Activated CD8-positive, alpha-beta T cell treated with anti-CD3 and anti-CD28 coated beads for 36 hours (primary cell): ENCODE results near the gene COL6A3. TPM values are rescaled to one million over a fixed set of nuclear protein-coding genes. Genes with fewer than 3 reads are reported as not detected.

ENCODE experiments used
- ATAC-seq: fragments of 200-7000 bp; cut with Tn5 transposase; one replicate; pipeline ENCODE4 v1.10.0; 2021; ENCODE audit warnings: mild to moderate bottlenecking, moderate library complexity
- CTCF ChIA-PET: fragments of 350-600 bp; sonication (Branson Sonifier 250); formaldehyde crosslinking; loops from one replicate; lab custom pipeline; 2021; ENCODE audit warnings: antibody characterized with exemption; lab: Charles Lee
- POLR2A ChIA-PET: fragments of 350-600 bp; sonication (Branson Sonifier 250); formaldehyde crosslinking; loops from one replicate; lab custom pipeline; 2021; ENCODE audit warnings: antibody characterized with exemption; lab: Charles Lee
- DNase-seq: peaks from one replicate; pipeline ENCODE4 v3.0.0-alpha.2; 2020
- H3K27ac Mint-ChIP-seq: one replicate; pipeline ENCODE4 v1.8.0; 2021; ENCODE audit warnings: mild to moderate bottlenecking, mixed read lengths
- H3K27me3 Mint-ChIP-seq: one replicate; pipeline ENCODE4 v1.8.0; 2021; ENCODE audit warnings: mixed read lengths
- H3K36me3 Mint-ChIP-seq: one replicate; pipeline ENCODE4 v1.8.0; 2021; ENCODE audit warnings: low read depth, mixed read lengths
- H3K4me1 Mint-ChIP-seq: one replicate; pipeline ENCODE4 v1.8.0; 2021; ENCODE audit warnings: low read depth, mixed read lengths
- H3K4me3 Mint-ChIP-seq: one replicate; pipeline ENCODE4 v1.8.0; 2021; ENCODE audit warnings: mild to moderate bottlenecking, moderate library complexity, mixed read lengths
- H3K9me3 Mint-ChIP-seq: one replicate; pipeline ENCODE4 v1.8.0; 2021; ENCODE audit warnings: mixed read lengths
- intact Hi-C: fragments of 100-400 bp; cut with micrococcal nuclease; formaldehyde crosslinking; loops from one replicate; pipeline ENCODE4 v1.10.0; 2022
- total RNA-seq, 2 experiments: library from RNA; stranded (reverse); gene quantifications; one replicate each; pipeline ENCODE4 v1.2.3, GENCODE V29; 2021
- TF ChIP-seq, protein P1 (sequence below): fragments of 200-600 bp; IDR thresholded peaks from one replicate; pipeline ENCODE4 v1.8.0; 2022; ENCODE audit warnings: antibody characterized with exemption, mild to moderate bottlenecking

COL6A3 gene
- total RNA-seq, 2 experiments from 2014 or later: 4.0 to 4.1 TPM

GRCh38 chr2:237280229-237280628 lies 133.7 kb downstream of the COL6A3 start:
- ATAC-seq (no peak), DNase-seq (no peak)
- CTCF ChIA-PET: interaction anchor here (1.0 kb wide), 1 partner anchor 11 kb away, joined by 3 read pairs; no protein-coding TSS in a partner anchor
- intact Hi-C loops: no loop called here
- Mint-ChIP-seq H3K27me3 (peaks cover 14% of the 10 kb centered on the region), H3K9me3 (peaks cover 2% of the 10 kb centered on the region), H3K36me3 (no peaks in the 10 kb centered on the region), H3K4me1 (no peaks in the 10 kb centered on the region), H3K27ac (no peak overlapping the region), H3K4me3 (no peak overlapping the region)
- TF ChIP-seq, protein P1, sequence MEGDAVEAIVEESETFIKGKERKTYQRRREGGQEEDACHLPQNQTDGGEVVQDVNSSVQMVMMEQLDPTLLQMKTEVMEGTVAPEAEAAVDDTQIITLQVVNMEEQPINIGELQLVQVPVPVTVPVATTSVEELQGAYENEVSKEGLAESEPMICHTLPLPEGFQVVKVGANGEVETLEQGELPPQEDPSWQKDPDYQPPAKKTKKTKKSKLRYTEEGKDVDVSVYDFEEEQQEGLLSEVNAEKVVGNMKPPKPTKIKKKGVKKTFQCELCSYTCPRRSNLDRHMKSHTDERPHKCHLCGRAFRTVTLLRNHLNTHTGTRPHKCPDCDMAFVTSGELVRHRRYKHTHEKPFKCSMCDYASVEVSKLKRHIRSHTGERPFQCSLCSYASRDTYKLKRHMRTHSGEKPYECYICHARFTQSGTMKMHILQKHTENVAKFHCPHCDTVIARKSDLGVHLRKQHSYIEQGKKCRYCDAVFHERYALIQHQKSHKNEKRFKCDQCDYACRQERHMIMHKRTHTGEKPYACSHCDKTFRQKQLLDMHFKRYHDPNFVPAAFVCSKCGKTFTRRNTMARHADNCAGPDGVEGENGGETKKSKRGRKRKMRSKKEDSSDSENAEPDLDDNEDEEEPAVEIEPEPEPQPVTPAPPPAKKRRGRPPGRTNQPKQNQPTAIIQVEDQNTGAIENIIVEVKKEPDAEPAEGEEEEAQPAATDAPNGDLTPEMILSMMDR: no peak
- POLR2A ChIA-PET: no interaction called here

- intact Hi-C loops: no loop called here
- no peak overlapping the region for H3K4me3 Mint-ChIP-seq
- H3K27ac Mint-ChIP-seq: no peak overlapping the region
- ATAC-seq: no peak
- H3K27me3 Mint-ChIP-seq: peaks cover 14% of the 10 kb centered on the region
- DNase-seq: no peak
- CTCF ChIA-PET: interaction anchor here (1.0 kb wide), 1 partner anchor 10 kb away, joined by 3 read pairs; no protein-coding TSS in a partner anchor
- no peaks in the 10 kb centered on the region for H3K4me1 Mint-ChIP-seq
- POLR2A ChIA-PET: no interaction called here
- H3K9me3 Mint-ChIP-seq: peaks cover 2% of the 10 kb centered on the region
- H3K36me3 Mint-ChIP-seq: no peaks in the 10 kb centered on the region
- TF ChIP-seq, protein P1: no peak
Measured at GRCh38 chr2:237279012-237279768, 134.8 kb downstream of the COL6A3 start.

- CTCF ChIA-PET: no interaction called here
- POLR2A ChIA-PET: no interaction called here
- peaks cover 2% of the 10 kb centered on the region for H3K9me3 Mint-ChIP-seq
- H3K36me3 Mint-ChIP-seq: no peaks in the 10 kb centered on the region
- DNase-seq: no peak
- TF ChIP-seq, protein P1: no peak
- H3K27me3 Mint-ChIP-seq: peaks cover 14% of the 10 kb centered on the region
- H3K4me1 Mint-ChIP-seq: no peaks in the 10 kb centered on the region
- intact Hi-C loops: no loop called here
- no peak for ATAC-seq
- H3K4me3 Mint-ChIP-seq: no peak overlapping the region
- H3K27ac Mint-ChIP-seq: no peak overlapping the region
Measured at GRCh38 chr2:237278568-237278967, 135.4 kb downstream of the COL6A3 start.

DNA sequence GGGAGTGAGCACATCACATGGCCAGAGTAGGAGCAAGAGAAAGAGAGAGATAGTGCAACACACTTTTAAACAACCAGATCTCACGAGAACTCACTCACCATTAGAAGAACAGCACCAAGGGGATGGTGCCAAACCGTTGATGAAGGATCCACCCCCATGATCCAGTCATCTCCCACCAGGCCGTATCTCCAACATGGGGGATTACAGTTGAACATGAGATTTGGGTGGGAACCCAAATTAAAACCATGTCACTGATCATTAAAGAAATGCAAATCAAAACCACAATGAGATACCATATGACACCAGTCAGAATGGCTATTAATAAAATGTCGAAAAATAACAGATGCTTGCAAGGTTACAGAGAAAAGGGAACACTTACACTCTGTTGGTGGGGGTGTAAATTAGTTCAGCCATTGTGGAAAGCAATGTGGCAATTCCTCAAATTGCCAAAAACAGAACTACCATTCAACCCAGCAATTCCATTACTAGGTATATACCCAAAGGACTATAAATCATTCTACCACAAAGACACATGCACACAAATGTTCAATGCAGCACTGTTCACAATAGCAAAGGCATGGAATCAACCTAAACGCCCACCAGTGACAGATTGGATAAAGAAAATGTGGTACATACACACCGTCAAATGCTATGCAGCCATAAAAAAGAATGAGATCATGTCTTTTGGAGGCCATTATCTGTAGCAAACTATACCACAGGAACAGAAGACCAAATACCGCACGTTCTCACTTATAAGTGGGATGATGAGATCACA lies 137.1 kb downstream of the COL6A3 start:
- no peak for ATAC-seq
- peaks cover 2% of the 10 kb centered on the region for H3K9me3 Mint-ChIP-seq
- H3K36me3 Mint-ChIP-seq: no peaks in the 10 kb centered on the region

More for the DNA sequence above, 137.1 kb downstream of the COL6A3 start:
- POLR2A ChIA-PET: no interaction called here
- H3K4me1 Mint-ChIP-seq: no peaks in the 10 kb centered on the region
- TF ChIP-seq, protein P1: no peak
- DNase-seq: no peak
- H3K27me3 Mint-ChIP-seq: peaks cover 11% of the 10 kb centered on the region
- no peak overlapping the region for H3K27ac Mint-ChIP-seq
- CTCF ChIA-PET: no interaction called here
- intact Hi-C loops: no loop called here
- H3K4me3 Mint-ChIP-seq: no peak overlapping the region

Other genes starting within 250 kb of the COL6A3 start
- gene MLPH, start 73.1 kb upstream of the COL6A3 start, total RNA-seq: not detected
- not detected for gene PRLH, start 152.4 kb upstream of the COL6A3 start, total RNA-seq
- gene RAB17, start 176.6 kb upstream of the COL6A3 start, total RNA-seq: under 1 TPM; 0.14 to 0.69 TPM
- gene LRRFIP1, start 213.4 kb upstream of the COL6A3 start, total RNA-seq: 100 to 1,000 TPM; 264 to 281 TPM